OCI-LY7 (cell line): ENCODE results near the gene LONP2.

Experiments used
- CTCF ChIP-seq: fragments of 200-600 bp; sonication (generic); conservative IDR thresholded peaks from 2 replicates; pipeline ENCODE4 v1.5.1; 2014; ENCODE audit warnings: mild to moderate bottlenecking, antibody characterized with exemption, low read length, moderate library complexity, mixed read lengths
- EZH2phosphoT487 ChIP-seq: fragments of 200-600 bp; sonication (generic); IDR thresholded peaks from 2 replicates; pipeline ENCODE4 v1.6.1; 2018; ENCODE audit warnings: low read depth, borderline replicate concordance, mild to moderate bottlenecking, mixed run types, antibody characterized with exemption, low read length, moderate library complexity, mixed read lengths

GRCh38 chr16:48291303-48291702 is 47.2 kb downstream of the LONP2 start:
- no peak for TF ChIP-seq CTCF
- no peak for TF ChIP-seq EZH2phosphoT487
